SK-N-SH (cell line): ENCODE results near the gene FMNL2.

Experiments
- CHD2 ChIP-seq: fragments of 150-350 bp; IDR thresholded peaks from 2 replicates; pipeline ENCODE4 v1.6.1; 2018; ENCODE audit warnings: low read length; ENCODE audit not compliant: partially characterized antibody
- EP300 ChIP-seq, 2 experiments: IDR thresholded peaks; 2 replicates each; pipeline versions ENCODE4 v1.4.0 to v1.6.1; 2012; ENCODE audit warnings: borderline replicate concordance in 1 of 2, low read depth in 1 of 2, low read length in 1 of 2
- EZH2phosphoT487 ChIP-seq: fragments of 200-600 bp; sonication (generic); IDR thresholded peaks from 2 replicates; pipeline ENCODE4 v1.6.1; 2017; ENCODE audit warnings: low read depth, mixed run types, mild to moderate bottlenecking, antibody characterized with exemption, moderate library complexity, borderline replicate concordance
- FOXM1 ChIP-seq: IDR thresholded peaks from 2 replicates; pipeline ENCODE4 v1.4.0; 2012; ENCODE audit warnings: low read depth, mild to moderate bottlenecking
- GABPA ChIP-seq: IDR thresholded peaks from 2 replicates; pipeline ENCODE4 v1.4.0; 2012; ENCODE audit warnings: low read depth, mild to moderate bottlenecking
- GATA2 ChIP-seq: sonication (generic); formaldehyde crosslinking; IDR thresholded peaks from 2 replicates; pipeline ENCODE4 v1.5.0; 2020; ENCODE audit warnings: mild to moderate bottlenecking, missing genetic modification reagents
- JUND ChIP-seq: IDR thresholded peaks from 2 replicates; pipeline ENCODE4 v1.4.0; 2012
- POLR2AphosphoS5 ChIP-seq: IDR thresholded peaks from 2 replicates; pipeline ENCODE4 v1.6.1; 2012; ENCODE audit warnings: low read depth, low read length
- RFX5 ChIP-seq: IDR thresholded peaks from 2 replicates; pipeline ENCODE4 v1.6.1; 2012; ENCODE audit warnings: mild to moderate bottlenecking, improper control_type of control experiment, low read length
- SMC3 ChIP-seq: IDR thresholded peaks from 2 replicates; pipeline ENCODE4 v1.6.1; 2012; ENCODE audit warnings: low read depth, low read length, improper control_type of control experiment
- TEAD4 ChIP-seq: IDR thresholded peaks from 2 replicates; pipeline ENCODE4 v1.4.0; 2012; ENCODE audit warnings: mild to moderate bottlenecking, borderline replicate concordance; ENCODE audit not compliant: insufficient read depth
- TF ChIP-seq, protein P1 (sequence below): fragments of 200-600 bp; sonication (generic); IDR thresholded peaks from 2 replicates; pipeline ENCODE4 v1.6.1; 2017; ENCODE audit warnings: antibody characterized with exemption, mild to moderate bottlenecking, moderate library complexity
- TF ChIP-seq, protein P2 (sequence below): IDR thresholded peaks from 2 replicates; pipeline ENCODE4; 2012
- TF ChIP-seq, protein P3 (sequence below): IDR thresholded peaks from 2 replicates; pipeline ENCODE4 v1.4.0; 2012; ENCODE audit warnings: low read depth, borderline replicate concordance

GRCh38 chr2:152458441-152458940 lies 123.5 kb downstream of the FMNL2 start:
- TF ChIP-seq GATA2 (CRISPR knock-in tag) (no peak), POLR2AphosphoS5 (no peak), SMC3 (no peak), FOXM1 (no peak), RFX5 (no peak), EZH2phosphoT487 (no peak), EP300 (IDR thresholded peaks at IDR 0.05; ENCODE audit: borderline replicate concordance in 1 of 2, low read depth in 1 of 2, low read length in 1 of 2) (no peak), GABPA (no peak), CHD2 (no peak), JUND (no peak), TEAD4 (no peak)
- TF ChIP-seq, protein P1, sequence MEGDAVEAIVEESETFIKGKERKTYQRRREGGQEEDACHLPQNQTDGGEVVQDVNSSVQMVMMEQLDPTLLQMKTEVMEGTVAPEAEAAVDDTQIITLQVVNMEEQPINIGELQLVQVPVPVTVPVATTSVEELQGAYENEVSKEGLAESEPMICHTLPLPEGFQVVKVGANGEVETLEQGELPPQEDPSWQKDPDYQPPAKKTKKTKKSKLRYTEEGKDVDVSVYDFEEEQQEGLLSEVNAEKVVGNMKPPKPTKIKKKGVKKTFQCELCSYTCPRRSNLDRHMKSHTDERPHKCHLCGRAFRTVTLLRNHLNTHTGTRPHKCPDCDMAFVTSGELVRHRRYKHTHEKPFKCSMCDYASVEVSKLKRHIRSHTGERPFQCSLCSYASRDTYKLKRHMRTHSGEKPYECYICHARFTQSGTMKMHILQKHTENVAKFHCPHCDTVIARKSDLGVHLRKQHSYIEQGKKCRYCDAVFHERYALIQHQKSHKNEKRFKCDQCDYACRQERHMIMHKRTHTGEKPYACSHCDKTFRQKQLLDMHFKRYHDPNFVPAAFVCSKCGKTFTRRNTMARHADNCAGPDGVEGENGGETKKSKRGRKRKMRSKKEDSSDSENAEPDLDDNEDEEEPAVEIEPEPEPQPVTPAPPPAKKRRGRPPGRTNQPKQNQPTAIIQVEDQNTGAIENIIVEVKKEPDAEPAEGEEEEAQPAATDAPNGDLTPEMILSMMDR, result no peak
- TF ChIP-seq, protein P2, sequence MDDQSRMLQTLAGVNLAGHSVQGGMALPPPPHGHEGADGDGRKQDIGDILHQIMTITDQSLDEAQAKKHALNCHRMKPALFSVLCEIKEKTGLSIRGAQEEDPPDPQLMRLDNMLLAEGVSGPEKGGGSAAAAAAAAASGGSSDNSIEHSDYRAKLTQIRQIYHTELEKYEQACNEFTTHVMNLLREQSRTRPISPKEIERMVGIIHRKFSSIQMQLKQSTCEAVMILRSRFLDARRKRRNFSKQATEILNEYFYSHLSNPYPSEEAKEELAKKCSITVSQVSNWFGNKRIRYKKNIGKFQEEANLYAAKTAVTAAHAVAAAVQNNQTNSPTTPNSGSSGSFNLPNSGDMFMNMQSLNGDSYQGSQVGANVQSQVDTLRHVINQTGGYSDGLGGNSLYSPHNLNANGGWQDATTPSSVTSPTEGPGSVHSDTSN, result no peak
- TF ChIP-seq, protein P3, sequence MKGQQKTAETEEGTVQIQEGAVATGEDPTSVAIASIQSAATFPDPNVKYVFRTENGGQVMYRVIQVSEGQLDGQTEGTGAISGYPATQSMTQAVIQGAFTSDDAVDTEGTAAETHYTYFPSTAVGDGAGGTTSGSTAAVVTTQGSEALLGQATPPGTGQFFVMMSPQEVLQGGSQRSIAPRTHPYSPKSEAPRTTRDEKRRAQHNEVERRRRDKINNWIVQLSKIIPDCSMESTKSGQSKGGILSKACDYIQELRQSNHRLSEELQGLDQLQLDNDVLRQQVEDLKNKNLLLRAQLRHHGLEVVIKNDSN, result no peak
